Measurements from ENCODE around the gene CERS6. TPM values are rescaled to one million over a fixed set of nuclear protein-coding genes. Genes with fewer than 3 reads are reported as not detected.

The CERS6 gene
- total RNA-seq, 1 donor from 2014 or later: 55.3 TPM

GRCh38 chr2:168796583-168797285 is 340.7 kb downstream of the CERS6 start:
- DNase-seq (ENCODE audit: low read depth) (no peak), FAIRE-seq (no peak)
- TF ChIP-seq CTCF (IDR thresholded peaks at IDR 0.05; ENCODE audit: insufficient read depth, low read length, severe bottlenecking): no peak
- Histone ChIP-seq H3K27me3 (ENCODE audit: control insufficient read depth, insufficient read depth, low read length) (no peaks in the 10 kb centered on the region), H3K4me3 (ENCODE audit: low read depth, low read length) (no peak overlapping the region), H3K36me3 (ENCODE audit: control insufficient read depth, insufficient read depth, low read length) (no peaks in the 10 kb centered on the region)

GRCh38 chr2:168797286-168797655 is 341.2 kb downstream of the CERS6 start:
- Histone ChIP-seq H3K27me3 (ENCODE audit: control insufficient read depth, insufficient read depth, low read length) (no peaks in the 10 kb centered on the region), H3K4me3 (ENCODE audit: low read depth, low read length) (no peak overlapping the region), H3K36me3 (ENCODE audit: control insufficient read depth, insufficient read depth, low read length) (no peaks in the 10 kb centered on the region)
- FAIRE-seq: no peak
- DNase-seq (ENCODE audit: low read depth): no peak
- TF ChIP-seq CTCF (IDR thresholded peaks at IDR 0.05; ENCODE audit: insufficient read depth, low read length, severe bottlenecking): no peak

- no peak for TF ChIP-seq CTCF (IDR thresholded peaks at IDR 0.05; ENCODE audit: insufficient read depth, low read length, severe bottlenecking)
- no peaks in the 10 kb centered on the region for H3K36me3 ChIP-seq (ENCODE audit: control insufficient read depth, insufficient read depth, low read length)
- FAIRE-seq (no peak), DNase-seq (ENCODE audit: low read depth) (no peak)
- H3K4me3 ChIP-seq (ENCODE audit: low read depth, low read length): no peak overlapping the region
- H3K27me3 ChIP-seq (ENCODE audit: control insufficient read depth, insufficient read depth, low read length): no peaks in the 10 kb centered on the region
Observed at GRCh38 chr2:168798076-168798887, 342.2 kb downstream of the CERS6 start.

GRCh38 chr2:168798888-168799410 is 342.9 kb downstream of the CERS6 start:
- Histone ChIP-seq H3K4me3 (ENCODE audit: low read depth, low read length) (no peak overlapping the region), H3K27me3 (ENCODE audit: control insufficient read depth, insufficient read depth, low read length) (no peaks in the 10 kb centered on the region), H3K36me3 (ENCODE audit: control insufficient read depth, insufficient read depth, low read length) (no peaks in the 10 kb centered on the region)
- FAIRE-seq: no peak
- TF ChIP-seq CTCF (IDR thresholded peaks at IDR 0.05; ENCODE audit: insufficient read depth, low read length, severe bottlenecking): no peak
- DNase-seq (ENCODE audit: low read depth): no peak

- DNase-seq (ENCODE audit: low read depth) (no peak), FAIRE-seq (no peak)
- TF ChIP-seq CTCF (IDR thresholded peaks at IDR 0.05; ENCODE audit: insufficient read depth, low read length, severe bottlenecking): no peak
- Histone ChIP-seq H3K27me3 (ENCODE audit: control insufficient read depth, insufficient read depth, low read length) (no peaks in the 10 kb centered on the region), H3K36me3 (ENCODE audit: control insufficient read depth, insufficient read depth, low read length) (no peaks in the 10 kb centered on the region), H3K4me3 (ENCODE audit: low read depth, low read length) (no peak overlapping the region)
Observed at GRCh38 chr2:168801471-168801870, 345.4 kb downstream of the CERS6 start.

All from bronchial epithelial cell (primary cell).